Measurements from ENCODE around the gene C9. TPM values are rescaled to one million over a fixed set of nuclear protein-coding genes. Genes with fewer than 3 reads are reported as not detected.
"Not testable (repeated sequence)": the region's sequence is repeated elsewhere in the genome, so short reads cannot be mapped to it uniquely, and the experiment has no call there.

C9 gene
- total RNA-seq, 4 donors from 2014 or later, result not detected

- Histone ChIP-seq H3K36me3 (no peaks in the 10 kb centered on the region), H3K27me3 (no peaks in the 10 kb centered on the region), H3K4me3 (no peak overlapping the region), H3K4me1 (no peaks in the 10 kb centered on the region), H3K27ac (no peak overlapping the region), H3K9me3 (peaks cover 0 to 10% (median 0%) of the 10 kb centered on the region in 3 donors)
- DNase-seq, result no peak
- 81 to 84% methylated on average over 4 of the region's 4 CpGs for WGBS, 2 donors
- TF ChIP-seq POLR2A (IDR thresholded peaks at IDR 0.05) (no peak), CTCF (IDR thresholded peaks at IDR 0.05) (no peak)
- intact Hi-C loops (cut with DNase I), result no loop called here
These were observed 14.8 kb downstream of the C9 start for GRCh38 chr5:39349484-39349883.

- no peaks in the 10 kb centered on the region for H3K27me3 ChIP-seq
- no peak for DNase-seq
- intact Hi-C loops (cut with DNase I), result no loop called here
- H3K9me3 ChIP-seq, result no peaks in the 10 kb centered on the region
- WGBS, 2 donors, result 89 to 92% methylated on average over 1 of the region's 1 CpG
- H3K36me3 ChIP-seq, result no peaks in the 10 kb centered on the region
- no peak overlapping the region for H3K4me3 ChIP-seq
- TF ChIP-seq POLR2A (IDR thresholded peaks at IDR 0.05), result no peak
- H3K27ac ChIP-seq, result no peak overlapping the region
- no peaks in the 10 kb centered on the region for H3K4me1 ChIP-seq
These were observed 21.8 kb downstream of the C9 start for GRCh38 chr5:39342460-39342859.

- intact Hi-C loops (cut with DNase I), result no loop called here
- TF ChIP-seq CTCF (IDR thresholded peaks at IDR 0.05), result no peak
- no peak for TF ChIP-seq POLR2A (IDR thresholded peaks at IDR 0.05)
- Histone ChIP-seq H3K4me3 (no peak overlapping the region), H3K27ac (no peak overlapping the region), H3K9me3 (no peaks in the 10 kb centered on the region), H3K4me1 (no peaks in the 10 kb centered on the region), H3K27me3 (no peaks in the 10 kb centered on the region), H3K36me3 (no peaks in the 10 kb centered on the region)
- 79 to 92% methylated on average over 1 of the region's 1 CpG for WGBS, 2 donors
- no peak for DNase-seq
These were observed 22.4 kb downstream of the C9 start for GRCh38 chr5:39341896-39342295.

- DNase-seq, result no peak
- no peaks in the 10 kb centered on the region for H3K36me3 ChIP-seq
- no peaks in the 10 kb centered on the region for H3K9me3 ChIP-seq
- no peaks in the 10 kb centered on the region for H3K4me1 ChIP-seq
- no peaks in the 10 kb centered on the region for H3K27me3 ChIP-seq
- TF ChIP-seq CTCF (IDR thresholded peaks at IDR 0.05), result no peak
- no peak for TF ChIP-seq POLR2A (IDR thresholded peaks at IDR 0.05)
- WGBS, 2 donors, result 46 to 53% methylated on average over 1 of the region's 1 CpG
- H3K4me3 ChIP-seq, result no peak overlapping the region
- H3K27ac ChIP-seq, result no peak overlapping the region
- intact Hi-C loops (cut with DNase I), result no loop called here
These were observed 23.8 kb downstream of the C9 start for GRCh38 chr5:39340506-39340905.

GRCh38 chr5:39337252-39337915, 26.9 kb downstream of the C9 start:
- Histone ChIP-seq H3K27me3 (no peaks in the 10 kb centered on the region), H3K4me3 (no peak overlapping the region), H3K4me1 (no peaks in the 10 kb centered on the region), H3K36me3 (no peaks in the 10 kb centered on the region), H3K9me3 (no peaks in the 10 kb centered on the region), H3K27ac (no peak overlapping the region)
- no peak for DNase-seq
- WGBS, 2 donors, result 33 to 61% methylated on average over 1 of the region's 1 CpG
- TF ChIP-seq POLR2A (IDR thresholded peaks at IDR 0.05) (no peak), CTCF (IDR thresholded peaks at IDR 0.05) (no peak)
- intact Hi-C loops (cut with DNase I), result no loop called here

- H3K4me3 ChIP-seq; intact Hi-C loops (cut with DNase I); H3K36me3 ChIP-seq; H3K9me3 ChIP-seq; DNase-seq; H3K27me3 ChIP-seq; H3K27ac ChIP-seq; H3K4me1 ChIP-seq: not testable (repeated sequence)
- no CpG with 5 or more reads among the region's 27 CpGs for WGBS, 2 donors
These were observed 30.0 kb downstream of the C9 start for GRCh38 chr5:39334296-39334695.
